ENCODE data around the gene BAG5. TPM values are rescaled to one million over a fixed set of nuclear protein-coding genes. Genes with fewer than 3 reads are reported as not detected.
A peak's percentile ranks its signal among the peaks of the same experiment; 100 is the strongest.

BAG5 gene
- total and polyA plus RNA-seq, 11 donors = 4.8 to 22.8 (median 17.0) TPM

- TF ChIP-seq POLR2A (IDR thresholded peaks at IDR 0.05) (no peak), CTCF (IDR thresholded peaks at IDR 0.05) (no peak)
- intact Hi-C loops (cut with DNase I) = no loop called here
- DNase-seq = no peak
- 88 to 94% (median 92%) methylated on average over 14 to 15 of the region's 15 CpGs for WGBS, 4 donors
- Histone ChIP-seq H3K27me3 (no peaks in the 10 kb centered on the region), H3K36me3 (peaks cover 0 to 29% (median 4%) of the 10 kb centered on the region in 9 donors), H3K9me3 (no peaks in the 10 kb centered on the region), H3K4me1 (peaks cover 3 to 44% (median 27%) of the 10 kb centered on the region in 12 donors), H3K4me3 (no peak overlapping the region), H3K27ac (peak overlapping the region in 1 of 12 donors; percentile 91)
- ATAC-seq = no peak
Measured at GRCh38 chr14:103531421-103532215, 30.8 kb downstream of the BAG5 start.

DNA sequence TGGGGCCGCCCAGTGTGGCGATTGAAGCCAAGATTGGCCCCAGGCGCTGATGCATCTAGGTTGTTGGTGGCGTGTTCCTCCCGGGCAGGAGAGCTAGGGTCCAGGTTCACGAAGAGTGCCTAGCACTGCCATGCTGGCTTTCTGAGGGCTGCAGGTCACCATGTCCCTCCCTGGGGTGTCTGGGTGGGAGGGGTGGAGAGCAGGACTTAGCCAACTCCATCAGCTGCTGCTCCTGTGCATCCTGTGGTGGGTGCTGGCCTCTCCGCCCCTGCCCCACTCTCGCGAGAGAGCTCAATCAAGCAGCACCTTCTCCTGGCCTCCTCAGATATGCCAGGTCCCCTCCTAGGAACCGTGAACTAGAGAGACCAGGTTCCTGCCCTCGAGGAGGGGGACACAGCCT is 31.6 kb downstream of the BAG5 start:
- intact Hi-C loops (cut with DNase I) = no loop called here
- H3K4me3 ChIP-seq = no peak overlapping the region
- 88 to 92% (median 89%) methylated on average over 6 to 11 of the region's 11 CpGs for whole genome bisulfite sequencing, 4 donors
- peaks cover 3 to 52% (median 28%) of the 10 kb centered on the region in 12 donors for H3K4me1 ChIP-seq
- ATAC-seq (no peak), DNase-seq (no peak)
- peak overlapping the region in 1 of 12 donors; percentile 96 for H3K27ac ChIP-seq
- TF ChIP-seq POLR2A (IDR thresholded peaks at IDR 0.05) = no peak
- no peak for TF ChIP-seq CTCF (IDR thresholded peaks at IDR 0.05)
- H3K9me3 ChIP-seq = no peaks in the 10 kb centered on the region
- peaks cover 0 to 29% (median 4%) of the 10 kb centered on the region in 9 donors for H3K36me3 ChIP-seq
- H3K27me3 ChIP-seq = no peaks in the 10 kb centered on the region

GRCh38 chr14:103530390-103530789 is 32.1 kb downstream of the BAG5 start:
- Histone ChIP-seq H3K9me3 (no peaks in the 10 kb centered on the region), H3K36me3 (peaks cover 0 to 28% (median 4%) of the 10 kb centered on the region in 9 donors), H3K4me3 (peak overlapping the region in 3 of 12 donors; percentile 89 to 100 (median 92)), H3K27me3 (no peaks in the 10 kb centered on the region), H3K4me1 (peaks cover 3 to 52% (median 30%) of the 10 kb centered on the region in 12 donors), H3K27ac (peak overlapping the region in 1 of 12 donors; percentile 96)
- ATAC-seq = no peak
- intact Hi-C loops (cut with DNase I) = no loop called here
- no peak for DNase-seq
- TF ChIP-seq POLR2A (IDR thresholded peaks at IDR 0.05) = no peak
- no peak for TF ChIP-seq CTCF (IDR thresholded peaks at IDR 0.05)
- 50 to 58% (median 55%) methylated on average over 4 to 7 of the region's 7 CpGs for WGBS, 4 donors

Measured in heart left ventricle (tissue), 16 donors.